Stimulated activated CD8-positive, alpha-beta memory T cell treated with anti-CD3 and anti-CD28 coated beads, Interleukin-12 subunit alpha, Interleukin-12 subunit beta, amount 100 ng/mL, for 24 hours (primary cell): Measurements from ENCODE around the gene HOXD13.

ENCODE experiments used
- DNase-seq: peaks from one replicate; pipeline ENCODE4 v3.0.0-alpha.2; 2020; ENCODE audit errors: extremely low read depth

Gene HOXD13

GRCh38 chr2:176081376-176081836, 11.1 kb upstream of the HOXD13 start:
- DNase-seq: no peak

- DNase-seq: no peak
Measured at GRCh38 chr2:176081837-176082524, 10.5 kb upstream of the HOXD13 start.

- DNase-seq: no peak
Measured at GRCh38 chr2:176082525-176082823, 10.0 kb upstream of the HOXD13 start.

GRCh38 chr2:176082824-176083751, 9.4 kb upstream of the HOXD13 start:
- no peak for DNase-seq

GRCh38 chr2:176083796-176084261, 8.7 kb upstream of the HOXD13 start, which contains the start of gene EVX2:
EVX2 (minus strand) TSS chr2:176083962; CDS start chr2:176083776, 186 bp downstream.
- no peak for DNase-seq

GRCh38 chr2:176084611-176085119, 7.9 kb upstream of the HOXD13 start:
- no peak for DNase-seq

GRCh38 chr2:176085120-176085788, 7.3 kb upstream of the HOXD13 start:
- DNase-seq: no peak

- no peak for DNase-seq
Measured at GRCh38 chr2:176085861-176086771, 6.4 kb upstream of the HOXD13 start.

- no peak for DNase-seq
Measured at GRCh38 chr2:176087330-176088047, 5.0 kb upstream of the HOXD13 start.

- DNase-seq: no peak
Measured at GRCh38 chr2:176088048-176088936, 4.2 kb upstream of the HOXD13 start.

- DNase-seq: no peak
Measured at GRCh38 chr2:176088937-176089842, 3.3 kb upstream of the HOXD13 start.

GRCh38 chr2:176089843-176090395, 2.6 kb upstream of the HOXD13 start:
- no peak for DNase-seq

GRCh38 chr2:176090862-176091261, 1.7 kb upstream of the HOXD13 start:
- DNase-seq: no peak

GRCh38 chr2:176091329-176092258, 927 bp upstream of the HOXD13 start:
- DNase-seq: no peak

- DNase-seq: no peak
Measured at GRCh38 chr2:176093145-176093897, 800 bp downstream of the HOXD13 start.

- no peak for DNase-seq
Measured at GRCh38 chr2:176093898-176094249, 1.4 kb downstream of the HOXD13 start.
